ENCODE data around the gene ATP11A. TPM values are rescaled to one million over a fixed set of nuclear protein-coding genes. Genes with fewer than 3 reads are reported as not detected.
A peak's percentile ranks its signal among the peaks of the same experiment; 100 is the strongest.

Gene ATP11A
- total RNA-seq, 1 experiment from 2014 or later: 80.4 TPM

DNA sequence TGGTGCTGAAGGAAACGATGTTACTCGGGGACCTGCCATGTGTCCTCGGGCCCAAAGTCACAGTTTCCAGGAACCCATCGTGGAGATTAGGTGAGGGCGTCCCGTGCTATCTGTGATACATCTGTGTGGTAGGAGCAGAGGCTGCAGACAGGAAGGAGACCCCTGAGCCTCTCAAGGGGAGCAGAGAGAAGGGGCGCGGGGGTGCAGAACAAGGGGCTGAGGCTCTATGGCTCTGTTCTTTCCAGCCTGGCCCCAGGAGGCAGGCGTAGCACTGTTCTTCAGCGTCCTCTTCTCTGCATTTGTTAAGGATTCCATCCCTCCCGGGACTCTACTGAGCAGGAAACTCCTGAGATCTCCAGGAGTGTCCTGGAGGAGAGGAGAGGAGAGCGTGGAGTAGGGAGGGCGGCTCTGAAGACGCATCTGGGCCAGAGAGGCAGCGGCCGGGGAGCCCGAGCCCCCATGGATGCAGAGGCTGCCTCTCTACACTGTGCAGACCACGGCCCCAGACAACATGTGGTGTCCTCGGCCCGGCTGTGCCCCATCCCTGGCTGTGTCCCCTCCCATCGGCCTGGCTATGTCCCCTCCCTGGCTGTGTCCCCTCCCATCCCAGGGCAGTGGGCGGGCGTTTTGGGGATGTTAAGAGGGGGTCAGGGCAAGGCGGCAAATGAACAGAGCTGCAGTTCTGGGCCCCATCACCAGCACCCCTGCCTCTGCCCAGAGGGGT, 118.0 kb downstream of the ATP11A start:
- H3K9me3 ChIP-seq (ENCODE audit: control insufficient read depth in 1 of 2, insufficient read depth in 1 of 2, low read depth in 1 of 2, low read length in 2 of 2): no peaks in the 10 kb centered on the region
- ChIA-PET POLR2A (no interaction called here), CTCF (no interaction called here), RAD21 (ENCODE audit: low non-redundant PET in 1 of 2, low total read pairs in 2 of 2, uncharacterized antibody in 2 of 2, unreplicated experiment in 2 of 2) (no interaction called here)
- no peak overlapping the region for H3K4me2 ChIP-seq (ENCODE audit: low read length)
- 0 out of 2 replicates have a peak, but pooled peaks have one; percentile 14 for ATAC-seq
- H3K4me3 ChIP-seq (replicated peaks in 1 of 2; ENCODE audit: low read depth in 1 of 2, low read length in 2 of 2): no peak overlapping the region
- intact Hi-C loops (cut with micrococcal nuclease): no loop called here
- H3K79me2 ChIP-seq (ENCODE audit: insufficient read depth, low read length): no peaks in the 10 kb centered on the region
- no peak for TF ChIP-seq CEBPB (IDR thresholded peaks at IDR 0.05; ENCODE audit: low read depth)
- TF ChIP-seq JUND (IDR thresholded peaks at IDR 0.05): no peak
- TF ChIP-seq SIN3A (IDR thresholded peaks at IDR 0.05; ENCODE audit: low read depth): no peak
- TF ChIP-seq, protein P1, sequence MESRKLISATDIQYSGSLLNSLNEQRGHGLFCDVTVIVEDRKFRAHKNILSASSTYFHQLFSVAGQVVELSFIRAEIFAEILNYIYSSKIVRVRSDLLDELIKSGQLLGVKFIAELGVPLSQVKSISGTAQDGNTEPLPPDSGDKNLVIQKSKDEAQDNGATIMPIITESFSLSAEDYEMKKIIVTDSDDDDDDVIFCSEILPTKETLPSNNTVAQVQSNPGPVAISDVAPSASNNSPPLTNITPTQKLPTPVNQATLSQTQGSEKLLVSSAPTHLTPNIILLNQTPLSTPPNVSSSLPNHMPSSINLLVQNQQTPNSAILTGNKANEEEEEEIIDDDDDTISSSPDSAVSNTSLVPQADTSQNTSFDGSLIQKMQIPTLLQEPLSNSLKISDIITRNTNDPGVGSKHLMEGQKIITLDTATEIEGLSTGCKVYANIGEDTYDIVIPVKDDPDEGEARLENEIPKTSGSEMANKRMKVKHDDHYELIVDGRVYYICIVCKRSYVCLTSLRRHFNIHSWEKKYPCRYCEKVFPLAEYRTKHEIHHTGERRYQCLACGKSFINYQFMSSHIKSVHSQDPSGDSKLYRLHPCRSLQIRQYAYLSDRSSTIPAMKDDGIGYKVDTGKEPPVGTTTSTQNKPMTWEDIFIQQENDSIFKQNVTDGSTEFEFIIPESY (IDR thresholded peaks at IDR 0.05; ENCODE audit: extremely low read depth, insufficient replicate concordance, low read length): no peak
- TF ChIP-seq, protein P2, sequence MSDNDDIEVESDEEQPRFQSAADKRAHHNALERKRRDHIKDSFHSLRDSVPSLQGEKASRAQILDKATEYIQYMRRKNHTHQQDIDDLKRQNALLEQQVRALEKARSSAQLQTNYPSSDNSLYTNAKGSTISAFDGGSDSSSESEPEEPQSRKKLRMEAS (IDR thresholded peaks at IDR 0.05): no peak
- TF ChIP-seq SP1 (IDR thresholded peaks at IDR 0.05; ENCODE audit: low read depth): no peak
- no peak for TF ChIP-seq TCF7L2 (IDR thresholded peaks at IDR 0.05; ENCODE audit: borderline replicate concordance, extremely low read depth, insufficient read depth, insufficient read length)
- no peak for TF ChIP-seq RAD21 (IDR thresholded peaks at IDR 0.05; ENCODE audit: low read depth)
- no peak for TF ChIP-seq YY1 (IDR thresholded peaks at IDR 0.05; ENCODE audit: extremely low read depth, insufficient replicate concordance, low read depth, low read length)
- no peak for TF ChIP-seq ZFX (IDR thresholded peaks at IDR 0.05)
- no peak for TF ChIP-seq EGR1 (IDR thresholded peaks at IDR 0.05; ENCODE audit: low read depth)
- no peaks in the 10 kb centered on the region for H4K20me1 ChIP-seq (ENCODE audit: insufficient read depth)
- no peaks in the 10 kb centered on the region for H3K4me1 ChIP-seq (ENCODE audit: control insufficient read depth in 1 of 2, insufficient read depth in 2 of 2, low read length in 2 of 2)
- H3K36me3 ChIP-seq (ENCODE audit: control insufficient read depth in 1 of 2, insufficient read depth in 2 of 2, low read length in 2 of 2): peaks cover 0 to 4% of the 10 kb centered on the region in 2 experiments; a peak in 2 of 4 replicates
- H3K27ac ChIP-seq (ENCODE audit: low read depth, low read length): no peak overlapping the region
- no peak for DNase-seq (ENCODE audit: low read depth, low spot score)
- no peak overlapping the region for H2AFZ ChIP-seq (ENCODE audit: low read depth, low read length, poor library complexity, severe bottlenecking)
- H3K9me2 ChIP-seq (ENCODE audit: insufficient read depth): no peaks in the 10 kb centered on the region
- H3K27me3 ChIP-seq (ENCODE audit: insufficient read depth, low read length): no peaks in the 10 kb centered on the region
- no peak overlapping the region for H3K9ac ChIP-seq (ENCODE audit: low read length)
- no TSS peak for BruUV-seq (replicated peaks)

All from HCT116 (cell line).